Stomach (tissue), 4 donors: ENCODE measurements around the gene TPD52L1.
"Not testable (repeated sequence)": the region's sequence is repeated elsewhere in the genome, so short reads cannot be mapped to it uniquely, and the experiment has no call there.

Experiments
- EP300 ChIP-seq: sonication (generic); formaldehyde crosslinking; IDR thresholded peaks from one replicate; pipeline ENCODE4 v1.6.1; 2017; ENCODE audit warnings: antibody characterized with exemption
- POLR2A ChIP-seq, 4 donors: fragments of 450-650 bp; IDR thresholded peaks; one replicate each; pipeline ENCODE4 v1.6.1; 2016; ENCODE audit warnings: antibody characterized with exemption in 4 of 4, control low read depth in 2 of 4, mild to moderate bottlenecking in 1 of 4, moderate library complexity in 1 of 4
- POLR2AphosphoS5 ChIP-seq, 3 donors: sonication (generic); formaldehyde crosslinking; IDR thresholded peaks; one replicate each; pipeline ENCODE4 v1.6.1; 2016; ENCODE audit warnings: antibody characterized with exemption in 3 of 3
- TF ChIP-seq, protein P1 (sequence below), 7 experiments: fragments of 450-650 bp in 4 of 7; fragments of 200-600 bp in 3 of 7; sonication (generic) in 3 of 7; IDR thresholded peaks; one replicate each; pipeline ENCODE4 v1.5.1; 2016 to 2019; ENCODE audit warnings: antibody characterized with exemption in 7 of 7, control low read depth in 2 of 7, mild to moderate bottlenecking in 1 of 7

DNA sequence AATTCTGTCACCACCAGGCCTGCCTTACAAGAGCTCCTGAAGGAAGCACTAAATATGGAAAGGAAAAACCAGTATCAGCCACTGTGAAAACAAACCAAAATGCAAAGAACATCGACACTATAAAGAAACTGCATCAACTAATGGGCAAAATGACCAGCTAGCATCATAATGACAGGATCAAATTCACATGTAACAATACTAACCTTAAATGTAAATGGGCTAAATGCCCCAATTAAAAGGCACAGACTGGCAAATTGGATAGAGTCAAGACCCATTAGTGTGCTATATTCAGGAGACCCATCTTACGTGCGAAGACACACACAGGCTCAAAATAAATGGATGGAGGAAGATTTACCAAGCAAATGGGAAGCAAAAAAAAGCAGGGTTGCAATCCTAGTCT is 128.9 kb downstream of the TPD52L1 start:
- TF ChIP-seq, protein P1, sequence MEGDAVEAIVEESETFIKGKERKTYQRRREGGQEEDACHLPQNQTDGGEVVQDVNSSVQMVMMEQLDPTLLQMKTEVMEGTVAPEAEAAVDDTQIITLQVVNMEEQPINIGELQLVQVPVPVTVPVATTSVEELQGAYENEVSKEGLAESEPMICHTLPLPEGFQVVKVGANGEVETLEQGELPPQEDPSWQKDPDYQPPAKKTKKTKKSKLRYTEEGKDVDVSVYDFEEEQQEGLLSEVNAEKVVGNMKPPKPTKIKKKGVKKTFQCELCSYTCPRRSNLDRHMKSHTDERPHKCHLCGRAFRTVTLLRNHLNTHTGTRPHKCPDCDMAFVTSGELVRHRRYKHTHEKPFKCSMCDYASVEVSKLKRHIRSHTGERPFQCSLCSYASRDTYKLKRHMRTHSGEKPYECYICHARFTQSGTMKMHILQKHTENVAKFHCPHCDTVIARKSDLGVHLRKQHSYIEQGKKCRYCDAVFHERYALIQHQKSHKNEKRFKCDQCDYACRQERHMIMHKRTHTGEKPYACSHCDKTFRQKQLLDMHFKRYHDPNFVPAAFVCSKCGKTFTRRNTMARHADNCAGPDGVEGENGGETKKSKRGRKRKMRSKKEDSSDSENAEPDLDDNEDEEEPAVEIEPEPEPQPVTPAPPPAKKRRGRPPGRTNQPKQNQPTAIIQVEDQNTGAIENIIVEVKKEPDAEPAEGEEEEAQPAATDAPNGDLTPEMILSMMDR (IDR thresholded peaks at IDR 0.05), result not testable (repeated sequence)
- not testable (repeated sequence) for TF ChIP-seq POLR2AphosphoS5 (IDR thresholded peaks at IDR 0.05); POLR2A (IDR thresholded peaks at IDR 0.05); EP300
